NCI-H2107 (cell line): Measurements from ENCODE around the gene SLC8B1.

Experiments
- DNase-seq: peaks from one replicate; lab custom pipeline; 2025; lab: John Stamatoyannopoulos, UW

SLC8B1 gene

DNA sequence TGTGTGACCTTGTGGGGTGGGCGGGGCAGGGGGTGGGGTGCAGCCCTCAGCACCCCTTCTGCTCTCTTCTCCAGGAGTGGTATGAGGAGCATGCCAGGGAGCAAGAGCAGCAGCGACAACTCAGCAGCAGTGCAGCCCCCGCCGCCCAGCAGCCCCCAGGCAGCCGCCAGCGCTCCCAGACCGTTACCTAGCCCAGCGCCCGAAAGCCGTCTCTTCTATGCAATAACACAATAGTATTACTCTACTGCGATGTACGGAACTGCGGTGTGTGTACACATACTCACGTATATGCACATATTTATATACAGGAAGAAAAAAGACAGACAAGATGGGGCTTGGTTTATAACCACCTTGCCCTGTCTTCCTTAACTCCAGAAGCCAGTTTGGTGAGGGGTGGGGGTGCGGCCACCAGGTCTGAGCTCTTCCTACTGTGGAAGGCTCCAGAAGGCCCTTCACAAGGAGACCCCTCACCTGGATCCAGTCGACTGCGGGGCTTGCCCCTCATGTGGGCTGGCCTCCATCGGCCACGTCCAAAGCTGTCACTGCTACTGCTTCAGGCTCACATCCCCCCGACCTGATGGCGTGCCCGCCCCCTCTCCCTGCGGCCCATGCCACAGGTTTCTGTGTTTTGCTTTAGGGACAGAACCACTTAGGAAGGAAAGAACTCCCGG, 38.9 kb downstream of the SLC8B1 start:
- DNase-seq, result no peak

DNA sequence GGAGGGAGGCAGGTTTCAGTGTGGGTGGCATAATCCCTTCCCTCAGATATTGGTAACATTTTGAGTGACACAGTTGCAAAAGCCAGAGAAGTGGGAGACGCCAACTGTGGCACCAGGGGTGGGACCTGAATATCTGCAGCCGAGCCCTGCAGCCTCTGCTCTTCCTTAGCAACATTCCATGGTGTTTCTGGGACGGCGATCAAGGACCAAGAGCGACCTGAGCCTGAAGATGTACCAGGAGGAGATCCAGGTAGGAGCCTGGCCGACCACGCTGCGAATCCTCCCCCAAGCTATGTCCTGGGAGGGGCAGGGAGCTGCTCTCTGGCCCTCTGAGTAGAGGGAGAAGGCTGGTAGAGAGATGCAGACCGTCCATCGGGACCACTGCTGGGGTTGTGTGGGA, 41.8 kb downstream of the SLC8B1 start:
- DNase-seq, result no peak

DNA sequence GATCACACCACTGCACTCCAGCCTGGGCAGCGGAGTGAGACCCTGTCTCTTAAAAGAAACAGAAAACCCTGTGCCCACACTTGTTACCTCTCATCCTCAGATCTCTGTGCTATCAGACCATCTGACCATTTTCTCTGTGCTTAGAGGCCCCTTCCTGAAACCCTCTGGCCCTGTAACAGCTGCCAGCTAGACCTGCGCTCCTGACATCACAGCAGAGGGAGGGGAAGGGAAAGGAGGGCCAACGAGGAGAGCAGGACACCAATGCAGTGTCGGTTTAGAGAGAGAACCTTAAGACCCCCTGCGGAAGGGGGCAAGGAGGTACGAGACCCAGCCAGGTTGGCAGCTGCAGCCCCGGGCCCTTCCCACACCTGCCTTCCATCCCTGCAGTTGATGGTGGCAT, 42.4 kb downstream of the SLC8B1 start:
- DNase-seq, result no peak

DNA sequence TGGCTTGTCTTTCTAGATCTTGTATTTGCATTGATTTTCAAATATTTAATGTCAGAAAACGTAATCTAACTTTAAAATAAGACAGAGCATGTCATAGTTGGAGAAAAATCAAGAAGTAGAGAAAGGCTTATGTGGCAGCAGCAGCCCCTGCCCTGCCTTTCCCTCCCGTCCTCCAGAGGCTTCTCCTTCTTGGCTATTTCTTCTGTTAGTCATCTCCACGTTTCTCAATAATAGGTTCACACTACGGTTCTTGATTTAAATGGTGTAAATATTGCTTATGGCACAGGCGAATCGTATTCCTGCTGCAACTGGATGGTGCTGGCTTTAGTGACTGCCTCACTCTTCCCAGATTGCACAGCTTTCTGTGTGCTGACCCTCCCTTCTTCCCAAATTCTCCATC, 42.8 kb downstream of the SLC8B1 start:
- no peak for DNase-seq

DNA sequence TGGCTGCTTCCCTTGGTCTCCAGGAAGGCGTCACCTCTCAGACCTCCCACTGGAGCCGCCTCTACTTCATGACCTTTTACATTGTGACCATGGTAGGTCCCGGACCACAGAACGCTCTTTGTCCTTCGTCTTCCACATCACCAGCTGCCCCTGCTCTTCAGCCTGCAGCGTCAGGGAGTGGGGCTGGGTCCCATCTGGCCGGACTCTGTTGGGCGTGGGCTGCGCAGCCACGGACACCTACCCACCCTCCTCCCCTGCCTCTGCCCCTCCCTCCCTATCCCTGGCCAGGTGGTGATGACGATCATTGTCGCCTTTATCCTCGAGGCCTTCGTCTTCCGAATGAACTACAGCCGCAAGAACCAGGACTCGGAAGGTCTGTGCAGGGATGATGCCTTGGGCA, 43.3 kb downstream of the SLC8B1 start:
- DNase-seq, result no peak

DNA sequence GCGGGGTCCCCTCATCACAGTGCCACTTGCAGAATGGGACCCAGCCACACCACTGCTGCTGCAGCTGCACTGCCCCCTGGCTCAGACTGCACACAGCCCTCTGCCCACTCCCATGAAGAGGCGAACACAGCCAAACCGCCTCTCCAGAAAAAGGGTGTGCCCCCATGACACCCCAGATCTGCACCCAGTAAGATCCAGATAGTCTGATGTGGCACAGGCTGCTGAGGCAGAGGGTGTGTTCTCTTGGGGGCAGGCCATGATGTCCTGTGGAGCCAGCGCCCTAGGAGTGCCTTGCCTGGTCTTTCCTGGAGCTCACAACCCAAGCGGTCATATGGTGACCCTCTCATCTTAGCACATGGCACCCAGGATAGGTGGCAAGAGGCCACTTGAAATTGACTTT, 44.4 kb downstream of the SLC8B1 start:
- no peak for DNase-seq

DNA sequence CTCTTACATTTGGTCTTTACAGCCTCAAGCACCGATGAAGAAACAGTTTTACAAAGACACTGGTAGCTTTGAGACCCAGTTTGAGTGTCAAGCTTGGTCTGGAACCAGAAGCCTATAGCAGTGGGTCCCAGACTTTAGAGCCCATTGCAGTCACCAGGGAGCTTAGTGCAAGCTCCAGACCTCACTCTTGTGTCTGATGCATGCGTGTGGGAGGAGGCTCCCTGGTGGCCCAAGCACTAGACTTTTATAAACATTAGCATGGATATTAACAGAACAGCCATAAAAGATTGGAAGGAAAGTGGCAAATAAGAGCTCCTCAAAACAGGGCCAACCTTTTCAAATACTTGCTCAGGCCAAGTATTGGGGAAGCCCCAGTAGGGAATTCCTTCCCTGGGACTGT, 45.5 kb downstream of the SLC8B1 start:
- DNase-seq, result no peak

DNA sequence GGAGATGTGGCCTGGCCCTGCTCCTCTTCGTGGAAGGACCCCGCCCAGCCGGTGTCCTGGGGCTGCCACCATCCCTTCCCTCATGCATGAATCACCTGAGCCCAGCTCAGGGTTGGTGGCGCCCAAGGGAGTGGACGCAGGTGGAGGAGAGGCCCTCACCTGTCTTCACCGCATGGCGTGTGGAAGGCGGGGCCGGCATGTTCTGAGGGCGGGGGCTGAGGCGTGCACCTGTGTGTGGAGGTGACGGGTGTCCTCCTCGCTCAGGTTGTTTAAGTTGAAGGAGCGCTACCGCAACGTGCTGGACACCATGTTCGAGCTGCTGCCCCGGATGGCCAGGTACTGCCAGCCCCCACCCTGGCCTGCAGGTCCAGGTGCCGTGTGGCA, 47.0 kb downstream of the SLC8B1 start:
- DNase-seq, result no peak

DNA sequence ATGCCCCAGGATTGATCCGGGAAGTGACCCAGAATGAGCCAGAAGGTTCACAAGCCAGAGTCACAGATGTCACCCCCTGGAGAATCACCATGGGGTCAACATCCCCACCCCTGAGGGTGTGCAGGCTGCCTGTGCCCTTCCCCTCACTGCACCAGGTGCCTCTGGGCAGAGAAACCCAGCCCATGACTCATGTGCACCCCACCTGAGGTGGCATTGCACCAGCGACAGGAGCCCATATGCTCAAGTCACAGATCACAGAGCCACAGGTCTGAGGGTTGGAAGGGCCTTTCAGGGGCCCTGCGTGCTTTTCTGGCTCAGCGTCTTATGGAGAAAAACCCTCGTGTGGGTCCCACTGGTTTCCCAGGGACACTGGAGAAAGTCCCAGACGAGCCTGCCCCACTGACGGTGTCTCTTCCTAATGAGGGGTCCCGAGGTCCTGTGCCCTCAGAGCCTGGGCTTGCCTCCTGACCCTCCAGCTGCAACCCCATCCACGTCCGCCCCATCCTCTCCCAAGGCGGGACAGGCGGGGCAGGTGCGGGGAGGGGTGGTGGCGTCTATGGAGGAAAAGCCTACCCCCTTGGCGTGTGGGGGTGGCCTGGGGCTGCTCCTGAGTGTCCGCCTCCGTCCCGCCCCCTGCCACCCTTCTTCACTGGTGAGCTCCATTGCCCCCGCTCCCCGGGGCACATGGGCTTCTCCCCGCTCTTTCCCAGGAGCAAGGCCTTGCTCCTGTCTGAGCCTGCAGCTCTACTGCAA, 47.6 kb downstream of the SLC8B1 start:
- DNase-seq, result no peak

DNA sequence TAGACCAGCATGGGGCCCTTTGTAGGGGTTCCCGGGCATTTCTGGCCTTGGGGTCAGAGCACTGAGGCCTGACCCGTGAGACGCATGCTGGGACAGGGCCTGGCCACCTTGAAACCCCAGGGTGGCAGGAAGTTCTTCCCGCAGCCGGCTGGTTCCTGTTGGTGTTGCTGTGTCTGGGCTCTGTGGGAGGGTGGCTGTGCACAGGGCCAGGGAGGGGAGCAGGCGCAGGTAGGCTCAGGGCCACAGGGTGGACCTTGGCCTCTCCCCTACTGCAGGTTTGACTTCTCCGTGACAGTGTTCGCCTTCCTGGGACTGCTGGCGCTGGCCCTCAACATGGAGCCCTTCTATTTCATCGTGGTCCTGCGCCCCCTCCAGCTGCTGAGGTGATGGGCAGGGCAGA, 48.2 kb downstream of the SLC8B1 start:
- no peak for DNase-seq

DNA sequence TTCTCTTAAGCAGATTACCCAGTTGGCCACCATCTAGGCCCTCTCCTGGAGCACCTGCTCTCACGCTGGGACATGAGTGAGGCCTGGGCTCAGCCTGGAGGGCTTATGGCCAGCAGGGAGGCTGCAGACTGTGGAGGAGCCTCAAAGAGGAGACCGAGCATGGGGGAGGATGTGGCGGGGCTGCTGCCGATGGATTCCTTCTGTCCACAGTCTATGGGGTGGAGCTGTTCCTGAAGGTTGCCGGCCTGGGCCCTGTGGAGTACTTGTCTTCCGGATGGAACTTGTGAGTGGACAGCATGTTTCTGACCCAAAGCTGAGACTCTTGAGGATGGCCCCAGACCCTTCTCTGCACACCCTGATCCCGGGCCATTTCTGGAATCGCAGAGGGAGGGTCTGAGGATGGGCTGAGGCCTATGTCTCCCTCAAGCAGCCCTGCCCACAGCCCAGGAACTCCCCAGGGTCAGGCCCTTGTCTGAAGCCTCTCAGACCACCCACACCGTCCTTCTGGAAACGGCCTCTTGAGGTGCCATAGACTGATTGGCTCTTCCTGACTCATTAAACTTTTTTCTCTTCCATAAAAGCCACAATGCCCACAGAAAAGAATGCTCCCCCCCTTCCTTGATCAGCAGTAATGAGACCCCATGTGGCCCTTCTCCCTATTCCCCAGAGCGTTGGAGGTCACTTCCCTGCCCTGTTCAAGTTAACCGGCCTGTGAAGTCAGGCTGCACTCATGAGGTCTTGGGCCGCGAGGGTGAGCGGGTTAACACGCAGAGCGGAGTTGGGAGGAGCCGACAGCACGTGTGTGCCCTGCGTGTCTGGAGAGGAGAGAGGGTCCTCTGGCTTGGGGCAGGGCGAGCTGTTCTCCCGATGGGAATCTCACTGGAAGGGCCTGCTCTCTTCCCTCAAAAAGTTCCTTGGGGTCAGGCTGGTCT, 49.0 kb downstream of the SLC8B1 start:
- DNase-seq, result no peak

DNA sequence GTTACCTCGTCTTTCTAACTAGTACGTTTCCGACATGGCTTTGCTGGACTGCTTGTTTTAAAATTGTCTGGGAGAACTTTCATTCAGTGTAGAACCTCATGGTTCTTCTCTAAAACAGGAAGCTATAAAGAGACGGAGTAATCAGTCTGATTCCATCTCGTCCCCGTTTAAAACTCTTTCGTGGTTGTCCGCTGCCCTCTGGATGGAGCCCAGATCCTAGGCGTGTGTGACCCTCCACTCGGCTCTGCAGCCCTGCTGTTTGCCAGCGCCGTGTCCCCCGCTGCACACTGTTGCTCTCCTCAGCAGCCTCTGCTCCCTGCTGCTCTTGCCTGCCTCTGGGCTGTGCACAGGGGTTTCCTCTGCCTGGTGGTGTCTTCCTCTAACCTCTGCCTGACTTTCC, 50.2 kb downstream of the SLC8B1 start:
- no peak for DNase-seq

DNA sequence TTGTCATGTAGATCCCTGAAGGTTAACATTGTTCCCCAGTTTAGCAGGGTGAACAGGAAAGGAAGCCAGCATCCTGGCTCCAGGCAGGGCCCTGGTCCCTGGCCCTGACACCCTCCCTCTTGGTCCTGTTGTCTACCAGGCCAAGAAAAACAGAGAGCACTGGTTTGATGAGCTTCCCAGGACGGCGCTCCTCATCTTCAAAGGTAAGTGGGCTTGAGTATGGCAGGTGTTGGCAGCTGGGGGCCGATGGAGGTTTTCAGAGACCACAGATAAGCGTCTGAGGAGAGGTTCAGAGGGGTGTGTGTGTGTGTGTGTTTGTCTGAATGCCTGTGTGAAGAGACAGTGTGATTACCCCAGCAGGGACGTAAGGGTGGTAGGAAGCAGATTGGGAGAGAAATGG, 56.3 kb downstream of the SLC8B1 start:
- DNase-seq, result no peak

DNA sequence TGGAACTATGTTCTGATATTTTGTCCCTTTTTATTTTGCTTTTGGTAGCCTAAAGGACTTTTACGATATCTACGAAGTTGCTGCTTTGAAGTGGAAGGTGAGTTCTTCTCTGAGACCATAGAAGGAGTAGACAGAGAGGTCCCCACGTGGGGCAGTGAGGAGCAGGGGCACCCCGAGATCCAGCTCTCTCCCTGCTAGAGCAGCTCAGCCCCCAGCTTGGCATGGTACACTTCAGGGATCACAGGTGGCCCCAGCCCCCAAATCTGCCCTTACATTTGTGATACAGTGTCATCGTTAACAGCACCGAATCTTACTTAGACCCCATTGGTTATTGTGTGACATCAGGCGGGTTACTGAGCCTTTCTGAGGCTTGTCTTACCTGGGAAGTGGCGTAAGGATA, 56.8 kb downstream of the SLC8B1 start:
- DNase-seq, result no peak

DNA sequence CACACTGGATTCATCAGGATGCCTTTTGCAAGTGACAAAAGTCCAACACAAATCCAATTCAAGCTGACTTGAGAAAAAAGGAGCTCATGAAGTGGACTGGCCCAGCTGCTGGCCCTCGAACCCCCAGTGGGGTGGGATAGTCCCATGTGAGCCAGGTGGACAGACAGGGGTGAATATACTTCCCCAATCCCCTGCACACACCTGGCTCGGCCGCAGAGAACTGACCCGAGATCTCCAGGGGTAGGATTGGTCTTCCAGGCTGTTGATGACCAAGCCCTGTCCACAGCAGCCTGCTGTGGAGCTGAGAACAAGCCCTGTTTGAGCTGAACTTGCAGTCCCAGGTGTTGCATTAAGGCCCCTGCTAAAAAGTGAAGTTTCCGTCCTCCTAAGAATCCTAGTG, 57.4 kb downstream of the SLC8B1 start:
- DNase-seq, result no peak

DNA sequence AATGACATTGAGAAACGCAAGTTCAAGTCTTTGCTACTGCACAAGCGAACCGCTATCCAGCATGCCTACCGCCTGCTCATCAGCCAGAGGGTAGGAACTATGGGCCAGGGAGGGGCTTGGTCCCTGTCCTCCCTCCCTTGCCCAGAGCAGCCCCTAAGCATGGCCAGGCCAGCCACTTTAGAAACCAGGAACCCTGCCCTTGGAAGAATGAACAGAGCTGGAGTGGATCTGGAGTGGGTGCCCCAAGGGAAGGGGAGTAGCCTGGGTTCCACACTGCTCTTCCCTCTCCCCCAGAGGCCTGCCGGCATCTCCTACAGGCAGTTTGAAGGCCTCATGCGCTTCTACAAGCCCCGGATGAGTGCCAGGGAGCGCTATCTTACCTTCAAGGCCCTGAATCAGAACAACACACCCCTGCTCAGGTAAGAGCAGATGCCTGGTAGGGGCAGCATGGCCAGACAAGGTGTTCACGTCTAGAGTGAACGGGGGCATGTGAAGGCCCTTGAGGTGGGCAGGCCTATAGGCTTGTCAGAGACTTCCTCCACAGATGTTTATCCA, 57.9 kb downstream of the SLC8B1 start:
- no peak for DNase-seq

DNA sequence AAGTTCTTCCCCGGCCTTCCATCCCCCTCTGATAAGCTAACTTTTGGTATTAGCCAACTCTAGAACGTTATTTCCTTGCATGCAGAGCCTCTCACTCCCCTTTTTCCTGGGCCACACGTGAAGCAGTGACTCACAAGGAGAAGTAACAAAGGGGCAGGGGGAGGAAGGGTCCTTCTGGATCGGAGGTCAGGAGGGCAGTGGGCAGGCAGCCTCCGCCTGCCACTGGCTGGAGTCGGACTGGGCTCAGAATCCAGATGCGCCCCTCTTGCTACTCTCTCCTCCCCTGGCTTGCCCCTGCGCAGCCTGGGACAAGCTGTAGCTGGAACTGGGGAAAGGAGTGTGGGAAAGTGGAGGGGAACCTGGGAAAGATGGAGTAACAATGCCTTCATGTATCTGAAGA, 58.6 kb downstream of the SLC8B1 start:
- no peak for DNase-seq

DNA sequence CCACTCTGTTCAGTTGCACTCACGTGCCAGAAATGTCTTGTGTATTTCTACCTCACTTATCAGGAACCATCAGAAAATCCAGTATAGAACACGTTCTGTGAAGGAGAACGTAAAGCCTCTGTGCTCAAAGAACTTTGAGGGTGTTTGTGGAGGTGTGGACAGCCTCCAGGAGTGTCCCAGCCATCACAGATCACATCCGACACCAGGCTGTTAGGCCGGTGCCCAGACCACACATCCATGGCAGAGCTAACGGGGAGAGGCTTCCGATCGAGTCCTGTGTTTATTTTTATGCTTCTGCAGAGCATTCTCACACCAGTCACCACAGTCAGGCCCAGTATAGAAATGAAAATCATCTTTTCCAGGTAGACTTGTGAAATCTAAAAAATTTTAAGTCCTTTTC, 60.1 kb downstream of the SLC8B1 start:
- DNase-seq, result no peak

DNA sequence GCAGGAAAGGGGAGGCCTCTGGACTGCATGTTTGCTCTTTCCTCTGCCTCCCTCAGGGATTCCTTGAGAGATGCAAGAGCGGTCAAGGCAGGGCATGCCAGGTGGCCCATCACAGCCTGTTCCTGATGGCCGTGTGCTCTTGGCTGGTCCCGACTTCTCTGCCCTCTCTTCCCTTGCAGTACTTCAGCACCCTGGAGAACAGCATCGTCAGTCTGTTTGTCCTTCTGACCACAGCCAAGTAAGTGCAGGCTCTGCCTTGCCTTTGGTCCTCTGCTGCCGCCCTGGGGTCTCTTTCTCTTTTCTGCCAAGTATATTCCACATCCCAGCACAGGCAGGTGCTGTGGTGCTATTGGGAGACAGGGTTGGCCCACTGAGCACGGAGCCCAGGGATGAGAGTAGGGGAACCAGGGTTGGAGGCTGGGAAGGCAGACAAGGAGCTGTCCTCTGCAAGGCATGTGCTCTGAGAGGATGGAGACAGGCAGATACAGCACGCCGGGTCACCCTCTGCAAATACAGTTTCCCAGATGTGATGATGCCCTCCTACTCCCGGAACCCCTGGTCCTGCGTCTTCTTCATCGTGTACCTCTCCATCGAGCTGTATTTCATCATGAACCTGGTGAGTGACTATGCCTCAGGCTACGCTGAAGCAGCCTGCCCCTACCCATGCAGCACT, 61.7 kb downstream of the SLC8B1 start:
- DNase-seq, result no peak

DNA sequence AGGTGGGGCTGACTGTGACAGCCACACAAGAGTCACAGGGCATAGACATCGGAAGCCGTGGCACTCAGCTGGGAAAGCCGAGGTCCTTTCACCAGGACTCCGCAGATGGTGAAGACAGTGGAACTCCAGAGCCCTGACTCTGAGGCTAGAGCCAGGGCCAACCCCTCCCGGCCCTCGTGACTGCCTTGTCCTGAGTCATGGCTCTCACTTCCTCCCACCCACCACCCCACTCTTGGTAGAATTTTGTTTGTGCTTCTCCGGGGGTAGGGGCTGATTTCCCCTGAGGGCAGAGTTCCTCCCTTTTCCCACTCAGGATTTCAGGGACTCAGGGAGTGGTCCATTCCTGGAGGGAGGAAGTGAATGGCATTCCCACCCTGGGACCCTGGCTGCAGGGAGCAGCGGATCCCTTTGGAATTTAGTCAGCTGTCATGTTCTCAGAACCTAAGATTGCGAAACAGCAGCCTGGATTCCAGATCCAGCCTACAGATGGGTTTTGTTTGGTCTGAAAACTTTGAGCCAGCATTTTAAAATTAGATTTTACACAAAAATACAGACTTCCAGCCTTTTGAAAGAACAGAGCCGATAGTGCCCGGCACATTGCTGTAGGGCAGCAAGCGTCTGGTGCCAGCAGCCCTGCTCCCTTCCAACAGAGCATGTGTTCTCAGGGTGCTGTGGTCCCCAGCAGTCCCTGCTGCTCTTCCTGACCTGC, 62.9 kb downstream of the SLC8B1 start:
- no peak for DNase-seq

DNA sequence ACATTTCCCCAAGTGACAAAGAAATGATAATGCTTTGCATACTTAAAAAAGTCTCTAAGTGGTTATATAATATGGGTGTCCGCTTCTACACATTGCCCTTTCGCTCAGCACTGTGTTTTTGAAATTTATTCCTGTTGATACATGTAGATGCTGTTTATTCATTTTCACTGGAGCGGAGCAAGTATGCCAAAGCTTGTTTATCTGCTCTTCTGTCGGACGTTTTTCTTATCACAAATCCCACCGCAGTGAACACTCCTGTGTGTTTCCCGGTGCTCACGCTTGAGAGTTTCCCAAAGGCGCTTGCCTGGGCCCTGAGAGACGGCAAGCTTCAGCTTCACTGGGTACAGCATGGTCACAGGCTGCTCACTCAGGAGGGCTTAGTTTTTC, 63.5 kb downstream of the SLC8B1 start:
- DNase-seq, result peak; percentile 18

DNA sequence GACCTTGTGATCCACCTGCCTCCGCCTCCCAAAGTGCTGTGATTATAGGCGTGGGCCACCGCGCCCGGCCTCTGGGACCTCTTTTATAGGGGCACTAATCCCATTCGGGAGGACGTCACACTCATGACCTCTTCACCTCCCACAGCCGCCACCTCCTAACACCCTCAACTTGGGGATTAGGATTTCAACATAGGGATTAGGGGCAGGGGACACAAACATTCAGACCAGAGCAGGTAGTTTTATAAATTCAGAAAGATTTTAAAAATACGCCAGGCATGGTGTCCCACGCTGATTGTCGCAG, 64.2 kb downstream of the SLC8B1 start:
- no peak for DNase-seq
